Testis (tissue), 3 donors: Measurements from ENCODE around the gene PELI1. TPM values are rescaled to one million over a fixed set of nuclear protein-coding genes. Genes with fewer than 3 reads are reported as not detected.

ENCODE experiments used
- DNase-seq: peaks from one replicate; pipeline ENCODE4 v3.0.0-alpha.2; 2019
- H3K27ac ChIP-seq, 2 donors: fragments of 200-600 bp; sonication (generic); one replicate each; pipeline ENCODE4 v1.5.1; 2019
- H3K27me3 ChIP-seq: fragments of 200-600 bp; sonication (generic); one replicate; pipeline ENCODE4 v1.5.1; 2019
- H3K36me3 ChIP-seq: fragments of 200-600 bp; sonication (generic); one replicate; pipeline ENCODE4 v1.5.1; 2017; ENCODE audit warnings: low read depth; ENCODE audit errors: missing control alignments
- H3K4me1 ChIP-seq: fragments of 200-600 bp; sonication (generic); one replicate; pipeline ENCODE4 v1.5.1; 2019
- H3K4me3 ChIP-seq, 2 donors: fragments of 200-600 bp; sonication (generic); one replicate each; pipeline ENCODE4 v1.5.1; 2017 to 2019
- H3K9me3 ChIP-seq: fragments of 200-600 bp; sonication (generic); one replicate; pipeline ENCODE4 v1.5.1; 2017
- CTCF ChIP-seq, 3 experiments: fragments of 450-650 bp in 2 of 3; fragments of 200-600 bp in 1 of 3; sonication (generic) in 1 of 3; IDR thresholded peaks; one replicate each; pipeline ENCODE4 v1.5.1; 2016 to 2019; ENCODE audit warnings: antibody characterized with exemption in 3 of 3, mild to moderate bottlenecking in 2 of 3, moderate library complexity in 1 of 3
- POLR2A ChIP-seq: fragments of 450-650 bp; IDR thresholded peaks from one replicate; pipeline ENCODE4 v1.6.1; 2017; ENCODE audit warnings: antibody characterized with exemption, mild to moderate bottlenecking, moderate library complexity
- WGBS, 2 donors: methylation state at CpG; one replicate each; pipeline ENCODE4 v1.1.5; 2018; 5-methylcytosine and 5-hydroxymethylcytosine counted together
- intact Hi-C: fragments of 100-400 bp; cut with DNase I; formaldehyde crosslinking; loops from one replicate; pipeline ENCODE4 v1.15.1; 2023; ENCODE audit warnings: low total_unique reads
- polyA plus RNA-seq: library from polyadenylated mRNA; stranded (reverse); fragments of 350-450 nt; fragmentation: Illumina TruSeq; extraction: RNeasy Lipid Tissue Mini Kit (QIAGEN cat#74804); gene quantifications from one replicate; pipeline ENCODE4 v1.2.3, GENCODE V29; 2014; ENCODE audit warnings: low read depth, low replicate concordance; ENCODE audit not compliant: insufficient read depth
- total RNA-seq, 2 donors: library from RNA; depleted of rRNA; stranded (reverse); fragments of >200 nt; gene quantifications; one replicate each; pipeline ENCODE4 v1.2.3, GENCODE V29; 2016

The PELI1 gene
- total and polyA plus RNA-seq, 3 donors from 2014 or later = 22.4 to 48.0 (median 40.9) TPM

- DNase-seq = no peak
- H3K4me1 ChIP-seq = no peaks in the 10 kb centered on the region
- no peak overlapping the region for H3K4me3 ChIP-seq
- H3K27ac ChIP-seq = no peak overlapping the region
- no peaks in the 10 kb centered on the region for H3K27me3 ChIP-seq
- intact Hi-C loops = no loop called here
- TF ChIP-seq CTCF (IDR thresholded peaks at IDR 0.05) (no peak), POLR2A (no peak)
- no peaks in the 10 kb centered on the region for H3K9me3 ChIP-seq
- WGBS, 2 donors = 96 to 98% methylated on average over 4 of the region's 4 CpGs
- no peaks in the 10 kb centered on the region for H3K36me3 ChIP-seq
These were observed 22.6 kb upstream of the PELI1 start for GRCh38 chr2:64166637-64167420.

- H3K27me3 ChIP-seq = no peaks in the 10 kb centered on the region
- H3K36me3 ChIP-seq = no peaks in the 10 kb centered on the region
- no peak for TF ChIP-seq POLR2A
- no peak for TF ChIP-seq CTCF (IDR thresholded peaks at IDR 0.05)
- no peak for DNase-seq
- no peak overlapping the region for H3K27ac ChIP-seq
- intact Hi-C loops = no loop called here
- WGBS, 2 donors = 79 to 84% methylated on average over 2 of the region's 2 CpGs
- H3K9me3 ChIP-seq = no peaks in the 10 kb centered on the region
- H3K4me1 ChIP-seq = no peaks in the 10 kb centered on the region
- H3K4me3 ChIP-seq = no peak overlapping the region
These were observed 22.0 kb upstream of the PELI1 start for GRCh38 chr2:64166212-64166611.

GRCh38 chr2:64165706-64166105, 21.5 kb upstream of the PELI1 start:
- 45 to 79% methylated on average over 1 of the region's 1 CpG for WGBS, 2 donors
- no peak for DNase-seq
- TF ChIP-seq POLR2A (no peak), CTCF (IDR thresholded peaks at IDR 0.05) (no peak)
- no peak overlapping the region for H3K4me3 ChIP-seq
- no peaks in the 10 kb centered on the region for H3K9me3 ChIP-seq
- no peaks in the 10 kb centered on the region for H3K36me3 ChIP-seq
- intact Hi-C loops = no loop called here
- no peaks in the 10 kb centered on the region for H3K27me3 ChIP-seq
- no peak overlapping the region for H3K27ac ChIP-seq
- no peaks in the 10 kb centered on the region for H3K4me1 ChIP-seq

GRCh38 chr2:64164629-64165028, 20.4 kb upstream of the PELI1 start:
- no peak for TF ChIP-seq POLR2A
- no peak for TF ChIP-seq CTCF (IDR thresholded peaks at IDR 0.05)
- intact Hi-C loops = no loop called here
- no peak overlapping the region for H3K4me3 ChIP-seq

GRCh38 chr2:64162516-64162915, 18.3 kb upstream of the PELI1 start:
- TF ChIP-seq CTCF (IDR thresholded peaks at IDR 0.05) = no peak
- no peak for TF ChIP-seq POLR2A
- no peak for DNase-seq
- intact Hi-C loops = no loop called here
- Histone ChIP-seq H3K4me1 (no peaks in the 10 kb centered on the region), H3K27ac (no peak overlapping the region), H3K27me3 (no peaks in the 10 kb centered on the region), H3K4me3 (no peak overlapping the region), H3K9me3 (no peaks in the 10 kb centered on the region), H3K36me3 (no peaks in the 10 kb centered on the region)
- 83 to 91% methylated on average over 1 of the region's 1 CpG for WGBS, 2 donors

More at GRCh38 chr2:64164629-64165028, 20.4 kb upstream of the PELI1 start:
- H3K36me3 ChIP-seq = no peaks in the 10 kb centered on the region
- H3K27ac ChIP-seq = no peak overlapping the region
- no peak for DNase-seq
- no peaks in the 10 kb centered on the region for H3K27me3 ChIP-seq
- no peaks in the 10 kb centered on the region for H3K4me1 ChIP-seq
- WGBS, 2 donors = 91 to 92% methylated on average over 1 of the region's 1 CpG
- no peaks in the 10 kb centered on the region for H3K9me3 ChIP-seq
